GM19328 (cell line): ENCODE measurements around the gene MYO15B.

Experiments used
- ATAC-seq: cut with Tn5 transposase; IDR thresholded peaks from one replicate; pipeline ENCODE4 v1.9.1; 2021; ENCODE audit warnings: mild to moderate bottlenecking, moderate library complexity; ENCODE audit not compliant: unreplicated experiment

Gene MYO15B

GRCh38 chr17:75558666-75559530, 28.7 kb upstream of the MYO15B start:
- no peak for ATAC-seq

- no peak for ATAC-seq
Observed at GRCh38 chr17:75559958-75560533, 27.6 kb upstream of the MYO15B start.

- no peak for ATAC-seq
Observed at GRCh38 chr17:75561927-75562603, 25.5 kb upstream of the MYO15B start.

- no peak for ATAC-seq
Observed at GRCh38 chr17:75563063-75563758, 24.4 kb upstream of the MYO15B start.

GRCh38 chr17:75564195-75564594, 23.4 kb upstream of the MYO15B start:
- ATAC-seq = no peak

- no peak for ATAC-seq
Observed at GRCh38 chr17:75565066-75565465, 22.5 kb upstream of the MYO15B start.

GRCh38 chr17:75565618-75566017, 22.0 kb upstream of the MYO15B start:
- no peak for ATAC-seq

- no peak for ATAC-seq
Observed at GRCh38 chr17:75566416-75566815, 21.2 kb upstream of the MYO15B start.

- no peak for ATAC-seq
Observed at GRCh38 chr17:75566834-75567233, 20.8 kb upstream of the MYO15B start.

- ATAC-seq = no peak
Observed at GRCh38 chr17:75568412-75569255, 19.0 kb upstream of the MYO15B start.

- ATAC-seq = no peak
Observed at GRCh38 chr17:75570034-75570676, 17.4 kb upstream of the MYO15B start.

- no peak for ATAC-seq
Observed at GRCh38 chr17:75570772-75571171, 16.8 kb upstream of the MYO15B start.

GRCh38 chr17:75571197-75571884, 16.3 kb upstream of the MYO15B start:
- no peak for ATAC-seq

GRCh38 chr17:75571885-75572215, 15.8 kb upstream of the MYO15B start:
- ATAC-seq = no peak

- ATAC-seq = no peak
Observed at GRCh38 chr17:75572713-75573539, 14.7 kb upstream of the MYO15B start.

- ATAC-seq = no peak
Observed at GRCh38 chr17:75573540-75573957, 14.1 kb upstream of the MYO15B start.

- ATAC-seq = no peak
Observed at GRCh38 chr17:75573994-75574393, 13.6 kb upstream of the MYO15B start.

GRCh38 chr17:75574404-75575036, 13.1 kb upstream of the MYO15B start:
- ATAC-seq = no peak
